ENCODE results near the gene HOXB3.

GRCh38 chr17:48555258-48556228 is 34.5 kb downstream of the HOXB3 start:
- no peak for TF ChIP-seq POLR2A (IDR thresholded peaks at IDR 0.05; ENCODE audit: low read depth, low read length)
- no peak for TF ChIP-seq POLR2AphosphoS5 (IDR thresholded peaks at IDR 0.05; ENCODE audit: low read depth, low read length)
